K562 (cell line): ENCODE data around the gene ZNF213. TPM values are rescaled to one million over a fixed set of nuclear protein-coding genes. Genes with fewer than 3 reads are reported as not detected.

Experiments used
- ADNP ChIP-seq: fragments of 200-800 bp; sonication (Bioruptor generic); IDR thresholded peaks from 2 replicates; pipeline ENCODE4 v1.6.1; 2016; ENCODE audit warnings: missing genetic modification characterization, missing compliant biosample characterization
- CAMTA2 ChIP-seq: fragments of 250-450 bp; sonication (Bioruptor Pico); conservative IDR thresholded peaks from 2 replicates; pipeline ENCODE4 v1.5.1; 2022
- CBFA2T3 ChIP-seq: fragments of 450-650 bp; IDR thresholded peaks from 2 replicates; pipeline ENCODE4 v1.6.1; 2017
- CBX2 ChIP-seq: fragments of 200-600 bp; sonication (generic); IDR thresholded peaks from one replicate; pipeline ENCODE4 v1.6.1; 2012; ENCODE audit warnings: mild to moderate bottlenecking, low read length, inconsistent platforms; ENCODE audit not compliant: insufficient read depth, poor library complexity, severe bottlenecking
- CREBBP ChIP-seq: IDR thresholded peaks from one replicate; pipeline ENCODE4 v1.6.1; 2012; ENCODE audit warnings: low read depth, mild to moderate bottlenecking, control low read depth, inconsistent platforms, low read length
- CTBP1 ChIP-seq: fragments of 450-650 bp; IDR thresholded peaks from 2 replicates; pipeline ENCODE4 v1.6.1; 2016; ENCODE audit warnings: borderline replicate concordance
- ELF1 ChIP-seq: fragments of 200-800 bp; sonication (Bioruptor generic); IDR thresholded peaks from 2 replicates; pipeline ENCODE4 v1.6.1; 2016; ENCODE audit warnings: missing genetic modification characterization, missing compliant biosample characterization
- FOXA3 ChIP-seq, 2 experiments: fragments of 450-650 bp in 1 of 2; sonication (generic) in 1 of 2; formaldehyde crosslinking; IDR thresholded peaks in 1 of 2; conservative IDR thresholded peaks in 1 of 2; 2 replicates each; pipeline versions ENCODE4 v1.4.0 to v1.8.0; 2020 to 2022; ENCODE audit warnings: mild to moderate bottlenecking in 2 of 2, missing genetic modification reagents in 1 of 2
- FOXK1 ChIP-seq: sonication (generic); formaldehyde crosslinking; IDR thresholded peaks from 2 replicates; pipeline ENCODE4 v1.8.0; 2022; ENCODE audit warnings: missing genetic modification reagents, mild to moderate bottlenecking, borderline replicate concordance
- KLF6 ChIP-seq: fragments of 250-450 bp; sonication (Bioruptor Pico); IDR thresholded peaks from 2 replicates; pipeline ENCODE4 v1.4.0; 2020; ENCODE audit warnings: mild to moderate bottlenecking, moderate library complexity, borderline replicate concordance
- MYC ChIP-seq, 2 experiments: fragments of 250-450 bp in 1 of 2; sonication (Bioruptor Pico) in 1 of 2; IDR thresholded peaks; 2 replicates each; pipeline versions ENCODE4 v1.5.1 to v1.6.1; 2012 to 2021; ENCODE audit warnings: low read depth in 2 of 2, borderline replicate concordance in 1 of 2, improper control_type of control experiment in 1 of 2, low read length in 1 of 2, mild to moderate bottlenecking in 1 of 2, moderate library complexity in 1 of 2
- NEUROD1 ChIP-seq: fragments of 150-350 bp; IDR thresholded peaks from 2 replicates; pipeline ENCODE4 v1.6.1; 2014; ENCODE audit warnings: borderline replicate concordance, low read length, low read depth; ENCODE audit not compliant: partially characterized antibody
- PHF21A ChIP-seq: fragments of 450-650 bp; IDR thresholded peaks from 2 replicates; pipeline ENCODE4 v1.6.1; 2017; ENCODE audit warnings: low read depth, borderline replicate concordance
- THRAP3 ChIP-seq: fragments of 450-650 bp; IDR thresholded peaks from 2 replicates; pipeline ENCODE4 v1.6.1; 2016; ENCODE audit warnings: mild to moderate bottlenecking, inconsistent platforms, borderline replicate concordance
- ZKSCAN3 ChIP-seq: fragments of 250-450 bp; sonication (Bioruptor Pico); IDR thresholded peaks from 2 replicates; pipeline ENCODE4 v1.4.0; 2020
- ZNF124 ChIP-seq: sonication (generic); formaldehyde crosslinking; IDR thresholded peaks from 2 replicates; pipeline ENCODE4 v1.8.1; 2022; ENCODE audit warnings: missing genetic modification reagents
- ZNF586 ChIP-seq: fragments of 450-650 bp; formaldehyde crosslinking; conservative IDR thresholded peaks from 2 replicates; pipeline ENCODE4 v1.4.0; 2020; ENCODE audit warnings: mild to moderate bottlenecking, moderate library complexity
- ZNF589 ChIP-seq: fragments of 200-800 bp; sonication (Bioruptor generic); IDR thresholded peaks from 2 replicates; pipeline ENCODE4 v1.6.1; 2016; ENCODE audit warnings: low read depth, missing genetic modification characterization, missing compliant biosample characterization
- ZSCAN29 ChIP-seq: fragments of 450-650 bp; IDR thresholded peaks from 2 replicates; pipeline ENCODE4 v1.6.1; 2017
- polyA plus RNA-seq, 8 experiments: library from polyadenylated mRNA; depleted of rRNA in 4 of 8; stranded (reverse) in 5 of 8; unstranded in 3 of 8; fragments of >200 nt; fragmentation: Nextera tagmentation in 2 of 8; fragmentation: Illumina TruSeq in 1 of 8; extraction: Ambion mirVana in 2 of 8; extraction: Trizol in 1 of 8; gene quantifications; 2 replicates each; pipeline versions ENCODE4 v1.2.1 to v1.2.3, GENCODE V29; 2011 to 2014; ENCODE audit warnings: inconsistent platforms in 1 of 8, missing spikeins in 1 of 8
- total RNA-seq, 7 experiments: library from RNA; depleted of rRNA in 6 of 7; stranded (reverse); fragments of >200 nt in 6 of 7; fragmentation: Illumina TruSeq in 2 of 7; extraction: Trizol in 2 of 7; gene quantifications; 2 replicates each; pipeline versions ENCODE4 v1.2.1 to v1.2.3, GENCODE V29; 2011 to 2021; ENCODE audit warnings: low replicate concordance in 1 of 7
- TF ChIP-seq, protein P1 (sequence below): fragments of 250-450 bp; sonication (Bioruptor Pico); IDR thresholded peaks from 2 replicates; pipeline ENCODE4 v1.8.0; 2022; ENCODE audit warnings: moderate library complexity, mild to moderate bottlenecking, inconsistent platforms
- TF ChIP-seq, protein P2 (sequence below): fragments of 450-650 bp; IDR thresholded peaks from 2 replicates; pipeline ENCODE4 v1.6.1; 2018; ENCODE audit not compliant: partially characterized antibody
- TF ChIP-seq, protein P3 (sequence below): fragments of 450-650 bp; IDR thresholded peaks from 2 replicates; pipeline ENCODE4 v1.6.1; 2016; ENCODE audit warnings: low read depth, mild to moderate bottlenecking, moderate library complexity

Gene ZNF213
- total and polyA plus RNA-seq, 9 of the 15 experiments (the other 6 are each of a cell fraction or from before 2014, with no cell fraction given) = 0.49 to 10.0 (median 1.8) TPM

DNA sequence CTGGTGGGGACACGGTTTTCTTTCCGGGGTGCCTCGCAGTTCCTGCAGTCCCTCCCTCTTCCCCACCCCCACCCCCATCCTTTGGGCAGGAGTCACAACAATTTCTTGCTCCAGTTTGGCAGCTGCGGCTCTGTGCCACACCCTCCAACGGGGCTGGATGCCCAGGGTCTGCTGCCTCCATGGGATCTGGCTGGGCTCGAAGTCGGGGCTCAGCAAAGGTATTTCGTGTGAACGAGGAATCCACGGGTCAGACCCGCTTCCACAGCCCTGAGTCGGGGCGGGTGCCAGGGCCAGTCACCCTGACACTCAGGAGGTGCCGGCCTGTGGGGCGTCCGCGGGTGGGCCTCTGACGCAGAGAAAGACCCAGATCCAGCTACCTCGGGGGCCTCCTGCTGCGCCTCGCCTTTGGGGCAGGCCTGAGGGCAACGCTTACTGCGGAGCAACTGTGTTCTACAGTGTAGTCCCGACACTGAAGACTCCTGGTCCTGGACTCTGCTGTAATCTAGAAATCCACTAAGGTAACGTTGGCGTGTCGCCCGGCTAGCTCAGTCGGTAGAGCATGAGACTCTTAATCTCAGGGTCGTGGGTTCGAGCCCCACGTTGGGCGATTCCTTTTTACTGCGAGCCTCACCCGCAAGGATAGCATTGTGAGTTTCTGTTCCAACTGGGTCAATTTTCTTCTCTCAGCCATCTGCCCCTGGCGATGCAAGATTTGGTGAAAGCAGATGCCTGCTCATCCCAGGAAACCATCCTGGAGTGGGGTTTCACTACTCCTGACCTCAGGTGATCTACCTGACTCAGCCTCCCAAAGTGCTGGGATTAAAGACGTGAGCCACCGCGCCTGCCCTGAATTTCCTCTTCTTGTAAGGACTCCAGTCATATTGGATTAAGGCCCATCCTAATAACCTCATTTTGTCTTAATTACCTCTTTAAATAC, 40.6 kb downstream of the ZNF213 start (continued):
- TF ChIP-seq KLF6 = no peak
- peak; percentile 63; the same call in 1 of the 2 replicates for TF ChIP-seq ZSCAN29
- no peak for TF ChIP-seq PHF21A
- TF ChIP-seq CBFA2T3 = no peak
- TF ChIP-seq CAMTA2 (CRISPR knock-in tag) = no peak
- TF ChIP-seq, protein P1, sequence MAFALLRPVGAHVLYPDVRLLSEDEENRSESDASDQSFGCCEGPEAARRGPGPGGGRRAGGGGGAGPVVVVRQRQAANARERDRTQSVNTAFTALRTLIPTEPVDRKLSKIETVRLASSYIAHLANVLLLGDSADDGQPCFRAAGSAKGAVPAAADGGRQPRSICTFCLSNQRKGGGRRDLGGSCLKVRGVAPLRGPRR = 0 out of 2 replicates have a peak, but pooled peaks have one; percentile 38
- no peak for TF ChIP-seq ZNF586
- no peak for TF ChIP-seq CREBBP
- TF ChIP-seq ZKSCAN3 (CRISPR knock-in tag) = no peak
- no peak for TF ChIP-seq THRAP3
- no peak for TF ChIP-seq CBX2
- TF ChIP-seq FOXA3 (CRISPR knock-in tag; conservative IDR thresholded peaks at IDR 0.05 in 1 of 2, IDR thresholded peaks at IDR 0.05 in 1 of 2) = no peak
- no peak for TF ChIP-seq ZNF124
- TF ChIP-seq ZNF589 = no peak
- TF ChIP-seq, protein P2, sequence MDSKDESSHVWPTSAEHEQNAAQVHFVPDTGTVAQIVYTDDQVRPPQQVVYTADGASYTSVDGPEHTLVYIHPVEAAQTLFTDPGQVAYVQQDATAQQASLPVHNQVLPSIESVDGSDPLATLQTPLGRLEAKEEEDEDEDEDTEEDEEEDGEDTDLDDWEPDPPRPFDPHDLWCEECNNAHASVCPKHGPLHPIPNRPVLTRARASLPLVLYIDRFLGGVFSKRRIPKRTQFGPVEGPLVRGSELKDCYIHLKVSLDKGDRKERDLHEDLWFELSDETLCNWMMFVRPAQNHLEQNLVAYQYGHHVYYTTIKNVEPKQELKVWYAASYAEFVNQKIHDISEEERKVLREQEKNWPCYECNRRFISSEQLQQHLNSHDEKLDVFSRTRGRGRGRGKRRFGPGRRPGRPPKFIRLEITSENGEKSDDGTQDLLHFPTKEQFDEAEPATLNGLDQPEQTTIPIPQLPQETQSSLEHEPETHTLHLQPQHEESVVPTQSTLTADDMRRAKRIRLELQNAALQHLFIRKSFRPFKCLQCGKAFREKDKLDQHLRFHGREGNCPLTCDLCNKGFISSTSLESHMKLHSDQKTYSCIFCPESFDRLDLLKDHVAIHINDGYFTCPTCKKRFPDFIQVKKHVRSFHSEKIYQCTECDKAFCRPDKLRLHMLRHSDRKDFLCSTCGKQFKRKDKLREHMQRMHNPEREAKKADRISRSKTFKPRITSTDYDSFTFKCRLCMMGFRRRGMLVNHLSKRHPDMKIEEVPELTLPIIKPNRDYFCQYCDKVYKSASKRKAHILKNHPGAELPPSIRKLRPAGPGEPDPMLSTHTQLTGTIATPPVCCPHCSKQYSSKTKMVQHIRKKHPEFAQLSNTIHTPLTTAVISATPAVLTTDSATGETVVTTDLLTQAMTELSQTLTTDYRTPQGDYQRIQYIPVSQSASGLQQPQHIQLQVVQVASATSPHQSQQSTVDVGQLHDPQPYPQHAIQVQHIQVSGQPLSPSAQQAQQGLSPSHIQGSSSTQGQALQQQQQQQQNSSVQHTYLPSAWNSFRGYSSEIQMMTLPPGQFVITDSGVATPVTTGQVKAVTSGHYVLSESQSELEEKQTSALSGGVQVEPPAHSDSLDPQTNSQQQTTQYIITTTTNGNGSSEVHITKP = peak; percentile 13
- no peak for TF ChIP-seq FOXK1 (CRISPR knock-in tag)
- peak; percentile 54; the same call in 1 of the 2 replicates for TF ChIP-seq CTBP1
- TF ChIP-seq ELF1 = no peak
- TF ChIP-seq, protein P3, sequence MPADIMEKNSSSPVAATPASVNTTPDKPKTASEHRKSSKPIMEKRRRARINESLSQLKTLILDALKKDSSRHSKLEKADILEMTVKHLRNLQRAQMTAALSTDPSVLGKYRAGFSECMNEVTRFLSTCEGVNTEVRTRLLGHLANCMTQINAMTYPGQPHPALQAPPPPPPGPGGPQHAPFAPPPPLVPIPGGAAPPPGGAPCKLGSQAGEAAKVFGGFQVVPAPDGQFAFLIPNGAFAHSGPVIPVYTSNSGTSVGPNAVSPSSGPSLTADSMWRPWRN = no peak
- peak; percentile 47 for TF ChIP-seq NEUROD1
- TF ChIP-seq MYC (IDR thresholded peaks at IDR 0.05; ENCODE audit: low read depth, low read length) = peak; percentile 55
- no peak for TF ChIP-seq MYC (CRISPR knock-in tag; IDR thresholded peaks at IDR 0.05; ENCODE audit: borderline replicate concordance, low read depth)
- TF ChIP-seq ADNP (tag) = peak; percentile 87
